Skin epidermis (tissue), 12 donors: ENCODE data around the gene MYOM1.

Experiments
- H3K27ac ChIP-seq, 21 experiments: fragments of 200-600 bp; sonication (generic) in 11 of 21; one replicate each; pipeline ENCODE4 v1.5.0; 2020; ENCODE audit warnings: mild to moderate bottlenecking in 3 of 21, inconsistent platforms in 2 of 21, moderate library complexity in 2 of 21
- H3K4me3 ChIP-seq, 7 experiments: fragments of 200-600 bp; sonication (generic) in 2 of 7; one replicate each; pipeline ENCODE4 v1.5.0; 2020; ENCODE audit warnings: inconsistent platforms in 2 of 7, mild to moderate bottlenecking in 2 of 7, moderate library complexity in 1 of 7

Gene MYOM1

DNA sequence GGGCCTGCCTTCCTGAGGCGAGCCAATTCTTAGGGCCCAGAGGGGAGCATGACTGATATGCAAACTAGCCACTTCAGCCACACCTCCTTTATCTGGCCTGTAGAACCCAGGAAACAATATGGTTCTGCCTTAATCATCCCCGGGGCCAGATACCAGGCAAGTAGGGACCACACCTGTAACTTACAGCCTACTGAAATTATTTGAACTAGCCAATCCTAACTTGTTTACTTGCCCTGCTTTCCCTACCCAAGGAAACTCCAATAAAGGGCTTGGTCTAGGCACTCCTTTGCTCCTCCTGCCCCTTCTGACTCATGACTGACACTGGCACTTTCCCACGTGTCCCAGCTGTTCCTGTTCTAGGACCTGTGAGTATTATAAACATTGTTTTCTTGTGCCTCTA is 57.6 kb downstream of the MYOM1 start:
- H3K27ac ChIP-seq = no peak overlapping the region
- no peak overlapping the region for H3K4me3 ChIP-seq

- Histone ChIP-seq H3K27ac (no peak overlapping the region), H3K4me3 (no peak overlapping the region)
Measured at GRCh38 chr18:3159830-3160229, 59.9 kb downstream of the MYOM1 start.

DNA sequence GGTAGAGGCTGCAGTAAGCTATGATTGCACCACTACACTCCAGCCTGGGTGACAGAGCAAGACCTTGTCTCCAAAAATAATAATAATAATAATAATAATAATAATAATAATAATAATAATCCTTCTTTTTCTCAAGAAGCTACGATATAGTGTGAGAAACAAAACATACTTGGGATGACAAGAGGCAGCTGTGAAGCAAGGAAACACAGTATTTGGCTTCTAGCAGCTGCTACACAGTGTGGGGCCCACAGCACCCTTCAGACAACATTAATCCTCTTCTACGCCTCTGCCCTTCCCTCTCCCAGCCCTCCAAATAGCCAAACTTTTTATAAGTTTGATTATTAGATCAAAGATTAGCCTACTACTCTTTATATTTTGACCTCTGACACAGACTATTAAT is 62.2 kb downstream of the MYOM1 start:
- H3K27ac ChIP-seq = no peak overlapping the region

DNA sequence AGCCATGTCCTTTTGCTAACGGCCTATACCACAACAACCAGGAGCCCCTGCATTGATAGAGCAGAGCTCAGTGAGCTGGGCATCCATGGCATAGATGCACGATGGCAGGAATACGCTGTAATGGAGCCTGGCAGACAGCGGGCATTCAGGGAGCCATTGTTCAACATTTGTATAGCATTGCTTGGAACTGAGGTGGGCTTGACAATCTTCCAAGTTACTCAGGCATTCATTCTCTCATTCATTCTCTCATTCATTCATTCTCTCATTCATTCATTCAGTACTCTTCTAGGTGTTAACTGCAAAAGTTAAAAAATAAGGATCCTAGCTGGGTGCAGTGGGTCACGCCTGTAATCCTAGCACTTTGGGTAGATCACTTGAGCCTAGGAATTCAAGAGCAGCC is 62.7 kb downstream of the MYOM1 start:
- Histone ChIP-seq H3K27ac (no peak overlapping the region), H3K4me3 (no peak overlapping the region)

More for the DNA sequence above, 62.2 kb downstream of the MYOM1 start:
- H3K4me3 ChIP-seq = no peak overlapping the region

GRCh38 chr18:3156325-3156640 is 63.5 kb downstream of the MYOM1 start:
- H3K4me3 ChIP-seq = no peak overlapping the region
- peak overlapping the region in 6 of 21 experiments; percentile 21 to 50 (median 32) for H3K27ac ChIP-seq

GRCh38 chr18:3154214-3154613 is 65.6 kb downstream of the MYOM1 start:
- Histone ChIP-seq H3K27ac (no peak overlapping the region), H3K4me3 (no peak overlapping the region)

DNA sequence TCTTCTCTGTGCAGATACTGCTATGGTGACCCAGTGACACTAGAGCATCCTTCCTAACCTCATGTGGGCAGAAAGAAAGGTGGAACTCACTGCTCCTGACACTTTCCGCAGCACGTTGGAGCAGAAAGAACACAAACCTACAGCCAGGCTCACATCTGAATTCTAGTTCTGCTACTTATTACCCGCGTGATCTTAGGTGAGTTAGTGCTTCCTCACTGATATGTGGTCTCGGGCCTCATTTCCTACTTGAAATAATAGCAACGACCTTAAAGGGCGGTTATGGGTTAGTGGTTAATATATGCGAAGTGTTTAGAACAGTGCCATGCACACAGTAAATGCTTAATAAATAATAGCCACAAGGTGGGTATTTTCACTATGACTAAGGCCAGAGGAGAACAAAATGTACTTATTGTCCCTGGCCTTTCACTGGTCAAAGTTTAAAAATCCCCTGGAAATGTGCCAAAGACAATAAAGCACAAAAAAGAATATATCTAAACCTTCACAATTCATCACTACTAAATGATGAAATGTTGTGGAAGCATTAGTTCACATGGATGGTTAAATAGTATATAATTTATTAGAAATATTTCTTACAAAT is 66.6 kb downstream of the MYOM1 start:
- Histone ChIP-seq H3K4me3 (no peak overlapping the region), H3K27ac (no peak overlapping the region)

DNA sequence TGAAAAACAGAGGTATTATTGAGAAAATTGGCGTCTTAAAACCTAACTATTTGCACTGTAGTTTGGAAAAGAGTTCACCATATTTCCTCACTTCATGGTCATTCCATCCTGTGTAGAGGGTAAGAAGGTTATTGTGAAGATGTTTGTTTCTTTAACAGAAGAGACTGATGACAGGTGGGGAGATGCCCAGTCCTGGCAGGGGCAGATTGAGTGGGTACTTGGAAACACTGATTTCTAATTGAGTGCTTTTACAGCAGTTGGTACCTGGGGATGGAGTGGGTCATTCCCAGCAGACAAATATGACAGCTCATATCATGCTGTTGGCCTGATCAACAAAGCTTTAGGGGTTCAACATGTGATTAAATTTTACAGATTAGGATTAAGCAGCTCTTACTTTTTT is 67.5 kb downstream of the MYOM1 start:
- Histone ChIP-seq H3K27ac (no peak overlapping the region), H3K4me3 (no peak overlapping the region)

DNA sequence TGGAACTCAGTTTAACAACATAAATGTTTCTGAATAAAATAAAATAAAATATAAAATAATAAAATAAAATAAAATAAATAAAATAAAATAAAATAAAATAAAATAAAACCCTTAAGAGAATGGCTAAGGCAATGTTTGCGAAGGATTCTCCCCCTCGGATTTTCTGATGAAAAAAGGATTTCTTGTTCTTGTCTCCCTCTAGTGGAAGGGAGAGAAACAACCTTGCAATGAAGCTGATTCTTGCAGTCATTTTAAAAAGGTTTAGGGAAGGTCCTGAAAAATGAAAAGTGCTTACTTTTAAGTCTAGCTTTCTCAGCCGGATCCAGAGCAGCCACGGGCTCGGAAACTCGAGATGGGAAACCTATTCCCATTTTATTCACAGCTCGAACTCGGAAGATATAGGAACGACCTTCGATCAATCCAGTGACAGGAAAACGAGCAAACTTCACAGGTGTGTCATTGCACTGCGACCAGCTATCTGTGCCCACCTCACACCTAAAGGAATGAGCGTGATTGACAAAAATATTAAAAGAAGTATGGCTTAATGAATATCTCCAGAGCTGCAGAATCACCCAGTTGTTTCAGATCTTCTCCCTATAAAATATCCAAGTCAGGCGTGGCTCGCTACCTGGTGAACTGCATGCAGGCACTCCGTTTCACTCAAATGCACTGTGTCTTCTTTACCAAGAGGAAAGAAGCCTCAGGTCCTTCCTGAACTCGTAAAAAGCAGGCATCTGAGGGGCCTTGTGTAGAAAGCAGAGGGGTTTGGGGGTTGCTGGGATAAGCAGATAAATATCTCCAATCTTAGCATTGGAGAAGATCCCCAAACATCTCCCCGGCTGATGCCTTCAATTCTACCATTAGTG is 68.1 kb downstream of the MYOM1 start:
- no peak overlapping the region for H3K27ac ChIP-seq
- H3K4me3 ChIP-seq = no peak overlapping the region

GRCh38 chr18:3150688-3151087 is 69.1 kb downstream of the MYOM1 start:
- Histone ChIP-seq H3K4me3 (no peak overlapping the region), H3K27ac (no peak overlapping the region)

- Histone ChIP-seq H3K27ac (no peak overlapping the region), H3K4me3 (no peak overlapping the region)
Measured at GRCh38 chr18:3150274-3150673, 69.5 kb downstream of the MYOM1 start.

GRCh38 chr18:3148930-3149535 is 70.7 kb downstream of the MYOM1 start:
- Histone ChIP-seq H3K4me3 (no peak overlapping the region), H3K27ac (no peak overlapping the region)

DNA sequence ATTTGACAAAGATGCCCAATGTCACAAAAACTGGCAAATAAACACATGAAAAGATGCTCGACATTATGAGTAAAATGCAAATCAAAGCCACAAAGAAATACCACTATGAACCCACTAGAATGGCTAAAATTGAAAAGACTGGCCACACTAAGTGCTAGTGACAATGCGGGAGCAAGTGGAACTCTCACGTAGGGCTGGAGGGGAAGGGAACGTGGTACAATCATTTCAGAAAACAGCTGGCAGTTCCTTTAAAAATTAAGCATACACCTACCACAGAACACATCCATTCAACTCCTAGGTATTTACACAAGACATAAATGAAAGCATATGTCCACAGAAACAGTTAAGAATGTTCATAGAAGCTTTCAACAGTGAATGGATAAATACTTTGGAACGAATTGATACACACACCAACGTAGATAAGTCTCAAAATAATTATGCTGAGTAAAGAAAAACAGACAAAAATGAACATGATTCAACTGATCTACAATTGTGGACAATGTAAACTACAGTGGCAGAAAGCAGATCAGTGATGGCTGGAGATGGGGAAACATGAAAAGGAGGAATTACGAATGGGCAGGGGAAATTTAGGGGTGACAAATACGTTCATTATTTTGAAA is 71.7 kb downstream of the MYOM1 start:
- no peak overlapping the region for H3K27ac ChIP-seq
- H3K4me3 ChIP-seq = no peak overlapping the region

DNA sequence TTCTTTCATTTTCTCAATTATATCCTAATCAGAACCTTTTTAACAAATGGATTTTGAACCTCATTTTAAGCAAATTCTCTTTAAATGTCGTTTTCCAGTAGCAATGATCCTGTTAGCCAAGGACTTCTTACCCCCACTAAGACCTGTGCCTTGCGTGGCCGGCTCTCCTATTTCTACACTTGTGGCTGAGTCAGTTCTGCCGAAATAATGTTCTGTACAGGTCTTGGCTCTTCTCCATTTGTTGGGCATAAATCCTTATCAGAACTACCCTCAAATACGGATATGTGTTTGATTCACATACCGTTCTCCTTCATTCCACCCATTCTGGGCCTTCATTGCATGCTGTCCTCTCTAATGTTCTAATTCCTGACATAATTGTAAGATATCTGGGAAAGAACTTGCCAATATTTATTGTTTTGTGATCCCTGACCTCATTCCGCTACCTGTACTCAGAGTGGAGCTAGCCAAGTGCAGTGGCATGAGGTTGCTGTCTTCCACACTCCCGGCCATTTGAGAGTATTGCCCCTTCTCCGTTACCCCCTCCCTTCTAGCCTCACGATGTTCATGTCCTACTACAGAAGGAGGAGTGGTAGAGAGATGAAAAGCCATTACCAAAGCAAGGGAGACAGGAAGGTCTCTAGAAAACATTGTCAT is 78.7 kb downstream of the MYOM1 start:
- no peak overlapping the region for H3K27ac ChIP-seq
- no peak overlapping the region for H3K4me3 ChIP-seq

- Histone ChIP-seq H3K27ac (no peak overlapping the region), H3K4me3 (no peak overlapping the region)
Measured at GRCh38 chr18:3140342-3140741, 79.4 kb downstream of the MYOM1 start.

DNA sequence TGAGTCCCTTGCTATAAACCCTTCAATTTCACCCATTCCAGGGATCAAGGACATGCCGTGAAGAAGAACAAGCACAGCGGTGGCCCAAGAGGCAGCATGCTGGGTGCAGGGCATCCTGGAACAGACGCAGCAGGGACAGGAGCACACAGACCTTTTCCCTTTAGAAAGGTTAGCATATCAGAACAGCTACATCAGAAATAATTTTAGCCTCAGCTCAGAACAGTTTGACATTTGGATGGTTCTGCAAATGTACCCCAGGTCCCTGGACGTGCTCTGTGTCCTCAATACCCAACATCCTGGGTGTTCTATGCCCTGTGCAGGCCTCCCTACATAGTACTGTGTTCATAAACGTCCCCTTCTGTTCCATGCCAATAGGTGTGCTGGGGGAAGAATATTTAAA is 80.4 kb downstream of the MYOM1 start:
- Histone ChIP-seq H3K27ac (no peak overlapping the region), H3K4me3 (no peak overlapping the region)

DNA sequence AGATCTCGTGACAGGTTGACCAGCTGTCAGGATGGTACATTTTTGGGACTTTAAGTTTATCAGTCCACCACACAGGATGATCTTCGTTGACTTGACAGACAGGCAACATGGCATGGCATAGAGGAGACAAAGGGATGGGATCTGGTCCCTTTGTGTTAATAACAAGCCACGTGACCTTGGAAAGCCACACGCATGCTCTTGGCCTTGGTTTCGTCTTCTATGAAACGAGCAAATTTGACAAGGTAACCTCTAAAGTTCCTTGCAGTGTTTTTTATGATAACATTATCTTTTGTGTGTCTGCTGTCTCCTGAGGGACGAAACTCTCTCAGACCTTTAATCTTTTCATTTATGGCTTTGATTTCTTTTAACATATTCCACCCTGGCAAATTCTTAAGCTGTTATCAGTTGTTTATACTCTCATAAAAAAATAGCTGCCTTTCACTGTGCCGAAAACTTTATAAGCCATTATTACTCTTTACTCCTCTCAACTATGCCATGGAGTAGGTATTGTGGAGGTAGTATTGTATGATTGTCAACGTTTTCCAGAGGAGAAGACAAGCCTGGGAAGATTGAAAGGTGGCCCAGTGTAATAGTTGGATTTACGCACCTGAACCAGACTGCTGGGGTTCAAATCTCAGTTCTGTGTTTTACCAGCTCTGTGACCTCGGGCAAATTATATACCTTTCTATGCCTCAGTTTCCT is 81.3 kb downstream of the MYOM1 start:
- Histone ChIP-seq H3K4me3 (no peak overlapping the region), H3K27ac (no peak overlapping the region)

- Histone ChIP-seq H3K27ac (no peak overlapping the region), H3K4me3 (no peak overlapping the region)
Measured at GRCh38 chr18:3135536-3135935, 84.2 kb downstream of the MYOM1 start.

DNA sequence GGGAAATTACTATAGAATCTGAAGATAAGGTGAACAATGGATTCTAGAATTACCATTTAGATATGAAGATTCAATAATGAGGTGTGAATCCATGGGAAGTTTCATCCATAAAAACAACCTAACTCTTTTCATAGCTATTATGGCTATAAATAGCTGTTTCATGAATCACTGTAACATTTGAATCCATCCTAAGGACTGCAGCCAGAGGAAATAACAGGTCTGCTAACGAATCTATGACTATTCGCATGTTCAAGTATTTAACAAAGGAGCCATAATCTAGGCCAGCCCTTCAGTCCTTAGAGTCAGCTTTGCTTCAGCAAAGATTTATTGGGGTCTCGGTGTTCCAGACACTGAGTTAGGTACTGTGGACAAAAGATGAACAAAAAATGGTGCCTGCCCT is 87.1 kb downstream of the MYOM1 start:
- H3K27ac ChIP-seq = no peak overlapping the region
- no peak overlapping the region for H3K4me3 ChIP-seq

- Histone ChIP-seq H3K4me3 (no peak overlapping the region), H3K27ac (no peak overlapping the region)
Measured at GRCh38 chr18:3130344-3130743, 89.4 kb downstream of the MYOM1 start.
